GM12864 (cell line): Measurements from ENCODE around the gene LRRC17.

Experiments used
- DNase-seq: peaks from one replicate; pipeline ENCODE4 v3.0.0-alpha.2; 2011; ENCODE audit warnings: low read depth
- H3K4me3 ChIP-seq: 2 replicates; pipeline ENCODE4 v1.5.1; 2011; ENCODE audit warnings: mild to moderate bottlenecking, low read depth, low read length, control low read depth
- CTCF ChIP-seq: IDR thresholded peaks from 2 replicates; pipeline ENCODE4 v1.5.1; 2011; ENCODE audit warnings: low read depth, mild to moderate bottlenecking, moderate library complexity, low read length, control low read depth, inconsistent platforms; ENCODE audit errors: missing control alignments

The LRRC17 gene

GRCh38 chr7:102890292-102890970 lies 22.4 kb upstream of the LRRC17 start:
- no peak for TF ChIP-seq CTCF
- no peak for DNase-seq
- no peak overlapping the region for H3K4me3 ChIP-seq

GRCh38 chr7:102890971-102891692 lies 21.7 kb upstream of the LRRC17 start:
- H3K4me3 ChIP-seq: no peak overlapping the region
- no peak for DNase-seq
- no peak for TF ChIP-seq CTCF

GRCh38 chr7:102891693-102892261 lies 21.0 kb upstream of the LRRC17 start:
- H3K4me3 ChIP-seq: no peak overlapping the region
- DNase-seq: no peak
- no peak for TF ChIP-seq CTCF

- TF ChIP-seq CTCF: no peak
- DNase-seq: no peak
- H3K4me3 ChIP-seq: no peak overlapping the region
These were observed 20.0 kb upstream of the LRRC17 start for GRCh38 chr7:102892631-102893278.

GRCh38 chr7:102895602-102896001 lies 17.2 kb upstream of the LRRC17 start:
- DNase-seq: no peak
- TF ChIP-seq CTCF: no peak
- H3K4me3 ChIP-seq: no peak overlapping the region

GRCh38 chr7:102896585-102896984 lies 16.2 kb upstream of the LRRC17 start:
- no peak for DNase-seq
- H3K4me3 ChIP-seq: no peak overlapping the region
- no peak for TF ChIP-seq CTCF
